ENCODE results near the gene CDHR2.

The CDHR2 gene

GRCh38 chr5:176630681-176631222 lies 81.6 kb downstream of the CDHR2 start:
- TF ChIP-seq CTCF (IDR thresholded peaks at IDR 0.05; ENCODE audit: insufficient read depth, low read depth, low read length, missing control alignments): no peak
- H3K4me3 ChIP-seq (ENCODE audit: low read depth, low read length): no peak overlapping the region
- DNase-seq (ENCODE audit: low read depth): no peak

GRCh38 chr5:176631383-176632200 lies 82.5 kb downstream of the CDHR2 start:
- DNase-seq (ENCODE audit: low read depth): no peak
- no peak overlapping the region for H3K4me3 ChIP-seq (ENCODE audit: low read depth, low read length)
- TF ChIP-seq CTCF (IDR thresholded peaks at IDR 0.05; ENCODE audit: insufficient read depth, low read depth, low read length, missing control alignments): no peak

- no peak for DNase-seq (ENCODE audit: low read depth)
- no peak overlapping the region for H3K4me3 ChIP-seq (ENCODE audit: low read depth, low read length)
- TF ChIP-seq CTCF (IDR thresholded peaks at IDR 0.05; ENCODE audit: insufficient read depth, low read depth, low read length, missing control alignments): no peak
Measured at GRCh38 chr5:176632745-176633144, 83.6 kb downstream of the CDHR2 start.

- no peak for TF ChIP-seq CTCF (IDR thresholded peaks at IDR 0.05; ENCODE audit: insufficient read depth, low read depth, low read length, missing control alignments)
- no peak overlapping the region for H3K4me3 ChIP-seq (ENCODE audit: low read depth, low read length)
- DNase-seq (ENCODE audit: low read depth): no peak
Measured at GRCh38 chr5:176633598-176633997, 84.5 kb downstream of the CDHR2 start.

DNA sequence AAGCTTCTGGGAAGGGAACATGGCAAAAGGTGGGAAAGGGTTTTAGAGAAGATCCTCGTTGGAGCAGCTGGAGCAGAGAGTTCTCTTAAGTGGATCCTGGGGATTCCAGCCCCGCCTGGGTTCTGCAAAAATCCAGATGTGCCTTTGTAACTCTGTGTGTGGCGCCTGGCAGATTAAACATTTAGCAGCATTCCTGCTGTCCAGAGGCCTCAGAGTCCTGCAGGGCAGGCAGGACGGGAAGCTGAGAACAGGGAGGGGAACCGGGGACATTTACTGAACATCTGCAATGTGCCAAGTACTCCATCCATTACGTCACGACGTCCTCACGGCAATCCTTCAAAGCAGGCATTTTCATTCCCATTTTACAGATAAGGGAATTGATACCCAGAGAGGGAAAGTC lies 87.3 kb downstream of the CDHR2 start:
- no peak overlapping the region for H3K4me3 ChIP-seq (ENCODE audit: low read depth, low read length)
- DNase-seq (ENCODE audit: low read depth): no peak
- no peak for TF ChIP-seq CTCF (IDR thresholded peaks at IDR 0.05; ENCODE audit: insufficient read depth, low read depth, low read length, missing control alignments)

GRCh38 chr5:176637556-176637955 lies 88.4 kb downstream of the CDHR2 start:
- no peak for TF ChIP-seq CTCF (IDR thresholded peaks at IDR 0.05; ENCODE audit: insufficient read depth, low read depth, low read length, missing control alignments)
- H3K4me3 ChIP-seq (ENCODE audit: low read depth, low read length): no peak overlapping the region
- DNase-seq (ENCODE audit: low read depth): no peak

Data from GM12865 (cell line).